Colonic mucosa (tissue), 4 donors: Measurements from ENCODE around the gene DDX27. TPM values are rescaled to one million over a fixed set of nuclear protein-coding genes. Genes with fewer than 3 reads are reported as not detected.

Source experiments
- DNase-seq: peaks from one replicate; pipeline ENCODE4 v3.0.0-alpha.2; 2020
- H3K27ac ChIP-seq: fragments of 200-600 bp; one replicate; pipeline ENCODE4 v1.8.0; 2021
- H3K27me3 ChIP-seq: fragments of 200-600 bp; one replicate; pipeline ENCODE4 v1.8.0; 2021
- H3K36me3 ChIP-seq: fragments of 200-600 bp; one replicate; pipeline ENCODE4 v1.8.0; 2021
- H3K4me1 ChIP-seq: fragments of 200-600 bp; one replicate; pipeline ENCODE4 v1.8.0; 2021; ENCODE audit warnings: mild to moderate bottlenecking
- H3K4me3 ChIP-seq: fragments of 200-600 bp; one replicate; pipeline ENCODE4 v1.8.0; 2021
- H3K9ac ChIP-seq, 2 donors: one replicate each; pipeline ENCODE4 v1.7.0; 2013; ENCODE audit warnings: control low read depth in 2 of 2, low read depth in 2 of 2, low read length in 2 of 2
- H3K9me3 ChIP-seq: fragments of 200-600 bp; one replicate; pipeline ENCODE4 v1.8.0; 2021
- CTCF ChIP-seq: fragments of 200-600 bp; IDR thresholded peaks from one replicate; pipeline ENCODE4 v1.8.0; 2022; ENCODE audit warnings: antibody characterized with exemption, mild to moderate bottlenecking
- intact Hi-C: fragments of 100-400 bp; cut with DNase I; formaldehyde crosslinking; loops from one replicate; pipeline ENCODE4 v1.14.1; 2022
- total RNA-seq, 2 donors: library from RNA; stranded (reverse); fragmentation: NEBNext Ultra II Directional in 1 of 2; extraction: Animal tissue kit (Norgen Biotek cat#: 25700) in 1 of 2; gene quantifications; one replicate each; pipeline ENCODE4 v1.2.1, GENCODE V29; 2021
- donor health status: healthy.
- donor health status: DM: no; HTN: no; CAD: no.
- donor health status: DM: no; HTN: no; CAD: no.

Gene DDX27
- total RNA-seq, 2 donors from 2014 or later, result 26.3 to 44.5 TPM

- no peaks in the 10 kb centered on the region for H3K27me3 ChIP-seq
- TF ChIP-seq CTCF, result no peak
- H3K9ac ChIP-seq, result no peak overlapping the region
- peaks cover 14% of the 10 kb centered on the region for H3K36me3 ChIP-seq
- no peaks in the 10 kb centered on the region for H3K4me1 ChIP-seq
- no peak overlapping the region for H3K27ac ChIP-seq
- H3K9me3 ChIP-seq, result no peaks in the 10 kb centered on the region
- DNase-seq, result no peak
- no peak overlapping the region for H3K4me3 ChIP-seq
- intact Hi-C loops, result no loop called here
Observed at GRCh38 chr20:49261173-49261572, 42.0 kb downstream of the DDX27 start.

GRCh38 chr20:49262444-49262843 lies 43.2 kb downstream of the DDX27 start:
- Histone ChIP-seq H3K27ac (no peak overlapping the region), H3K36me3 (peaks cover 12% of the 10 kb centered on the region), H3K9me3 (no peaks in the 10 kb centered on the region), H3K27me3 (no peaks in the 10 kb centered on the region), H3K9ac (no peak overlapping the region), H3K4me3 (no peak overlapping the region), H3K4me1 (no peaks in the 10 kb centered on the region)
- no peak for TF ChIP-seq CTCF
- intact Hi-C loops, result no loop called here
- DNase-seq, result no peak

GRCh38 chr20:49267327-49267726 lies 48.1 kb downstream of the DDX27 start:
- H3K9ac ChIP-seq, result no peak overlapping the region
- no peaks in the 10 kb centered on the region for H3K9me3 ChIP-seq
- no peak for TF ChIP-seq CTCF
- peaks cover 9% of the 10 kb centered on the region for H3K36me3 ChIP-seq
- H3K4me1 ChIP-seq, result no peaks in the 10 kb centered on the region
- intact Hi-C loops, result no loop called here
- DNase-seq, result no peak
- H3K27ac ChIP-seq, result no peak overlapping the region
- H3K4me3 ChIP-seq, result no peak overlapping the region
- no peaks in the 10 kb centered on the region for H3K27me3 ChIP-seq

GRCh38 chr20:49268600-49269365 lies 49.6 kb downstream of the DDX27 start:
- intact Hi-C loops, result no loop called here
- Histone ChIP-seq H3K36me3 (peaks cover 9% of the 10 kb centered on the region), H3K4me3 (no peak overlapping the region), H3K27ac (no peak overlapping the region), H3K9ac (no peak overlapping the region), H3K9me3 (no peaks in the 10 kb centered on the region), H3K4me1 (no peaks in the 10 kb centered on the region), H3K27me3 (no peaks in the 10 kb centered on the region)
- DNase-seq, result no peak
- no peak for TF ChIP-seq CTCF

GRCh38 chr20:49270177-49270576 lies 51.0 kb downstream of the DDX27 start:
- Histone ChIP-seq H3K27ac (no peak overlapping the region), H3K9me3 (no peaks in the 10 kb centered on the region), H3K4me3 (no peak overlapping the region), H3K4me1 (no peaks in the 10 kb centered on the region), H3K9ac (no peak overlapping the region), H3K36me3 (peaks cover 9% of the 10 kb centered on the region), H3K27me3 (no peaks in the 10 kb centered on the region)
- no peak for DNase-seq
- intact Hi-C loops, result no loop called here
- no peak for TF ChIP-seq CTCF
